Germinal center (tissue), 1 donor: ENCODE results near the gene BRICD5.

Experiments used
- DNase-seq: peaks from one replicate; pipeline ENCODE4 v3.0.0; 2012; ENCODE audit warnings: mixed read lengths, low spot score

BRICD5 gene

DNA sequence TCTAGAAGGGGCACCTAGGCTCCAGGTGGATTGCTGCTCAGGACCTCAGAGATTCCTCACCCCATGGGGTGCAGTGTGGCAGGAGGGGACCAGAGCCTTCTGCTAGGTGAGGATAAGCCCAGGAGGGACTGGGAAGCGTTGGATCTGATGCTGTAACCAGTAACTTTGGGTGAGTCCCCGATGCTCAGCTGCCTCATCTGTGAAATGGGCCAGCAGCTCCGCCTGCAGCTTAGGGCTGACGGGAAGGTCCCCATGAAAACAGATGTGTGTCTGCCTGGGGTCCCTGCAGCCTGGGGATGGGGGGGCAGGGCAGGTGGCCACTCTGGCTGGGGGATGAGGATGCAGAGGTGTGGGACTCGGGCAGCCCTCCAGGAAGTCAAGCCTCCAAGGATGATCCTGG lies 11.6 kb downstream of the BRICD5 start:
- no peak for DNase-seq

DNA sequence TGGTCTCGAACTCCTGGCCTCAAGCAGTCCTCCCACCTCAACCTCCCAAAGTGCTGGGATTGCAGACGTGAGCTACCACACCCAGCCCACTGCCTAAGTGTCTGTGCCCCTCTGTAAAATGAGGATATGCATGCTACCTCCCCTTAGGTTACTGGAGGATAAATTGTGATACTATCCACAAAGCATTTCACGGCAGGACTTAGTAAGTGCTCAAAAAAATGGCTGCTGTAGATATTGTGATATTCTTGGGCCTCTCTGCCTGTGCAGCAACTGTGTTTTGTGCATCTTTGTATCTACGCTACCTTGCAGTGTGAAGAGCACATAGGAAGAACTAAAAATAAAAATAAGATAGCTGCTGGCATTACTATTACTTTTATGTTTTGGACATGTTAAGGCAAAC lies 12.4 kb downstream of the BRICD5 start:
- no peak for DNase-seq

DNA sequence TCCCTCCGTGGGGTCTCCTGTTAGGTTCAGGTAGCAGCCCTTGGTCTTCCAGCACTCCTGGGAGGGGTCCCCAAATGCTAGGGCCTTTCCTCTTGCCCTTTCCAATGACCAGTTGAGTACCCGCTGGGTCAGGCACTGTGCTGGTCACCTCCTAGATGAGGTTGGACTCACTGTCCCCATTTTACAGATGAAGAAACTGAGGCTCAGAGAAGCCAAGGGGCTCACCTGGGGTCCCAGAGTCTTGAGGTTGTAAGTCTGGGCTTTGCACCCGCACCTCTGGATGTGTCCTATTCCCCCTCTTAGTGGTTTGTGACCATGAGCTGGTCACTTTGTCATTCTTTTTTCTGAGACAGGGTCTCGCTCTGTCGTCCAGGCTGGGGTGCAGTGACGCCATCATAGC lies 12.9 kb downstream of the BRICD5 start:
- no peak for DNase-seq

DNA sequence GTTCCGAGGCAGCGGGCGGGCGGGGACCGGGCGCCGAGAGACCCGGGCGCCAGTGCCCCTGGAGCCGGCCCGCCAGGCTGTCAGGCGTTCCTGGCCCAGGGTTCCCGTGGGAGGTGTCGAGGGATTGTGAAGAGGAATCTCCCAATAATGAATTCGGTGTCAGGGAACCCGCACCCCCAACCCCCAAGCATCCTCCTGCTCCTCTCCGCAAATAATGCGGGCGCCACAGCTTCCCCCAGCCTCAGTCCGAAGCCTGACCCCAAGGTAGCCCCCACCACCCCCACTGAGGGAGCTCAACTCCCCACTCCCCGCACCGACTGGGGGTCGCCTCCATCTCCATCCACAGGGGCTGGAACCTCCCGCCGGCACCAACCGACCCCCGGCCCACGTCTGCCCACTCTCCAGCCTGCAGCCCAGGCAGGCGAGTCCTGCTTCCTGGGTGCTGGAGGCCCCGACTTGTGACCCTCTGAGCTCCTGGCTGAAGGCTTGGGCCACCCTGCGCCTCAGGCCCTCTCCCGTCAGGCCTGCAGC lies 13.6 kb downstream of the BRICD5 start:
- no peak for DNase-seq

DNA sequence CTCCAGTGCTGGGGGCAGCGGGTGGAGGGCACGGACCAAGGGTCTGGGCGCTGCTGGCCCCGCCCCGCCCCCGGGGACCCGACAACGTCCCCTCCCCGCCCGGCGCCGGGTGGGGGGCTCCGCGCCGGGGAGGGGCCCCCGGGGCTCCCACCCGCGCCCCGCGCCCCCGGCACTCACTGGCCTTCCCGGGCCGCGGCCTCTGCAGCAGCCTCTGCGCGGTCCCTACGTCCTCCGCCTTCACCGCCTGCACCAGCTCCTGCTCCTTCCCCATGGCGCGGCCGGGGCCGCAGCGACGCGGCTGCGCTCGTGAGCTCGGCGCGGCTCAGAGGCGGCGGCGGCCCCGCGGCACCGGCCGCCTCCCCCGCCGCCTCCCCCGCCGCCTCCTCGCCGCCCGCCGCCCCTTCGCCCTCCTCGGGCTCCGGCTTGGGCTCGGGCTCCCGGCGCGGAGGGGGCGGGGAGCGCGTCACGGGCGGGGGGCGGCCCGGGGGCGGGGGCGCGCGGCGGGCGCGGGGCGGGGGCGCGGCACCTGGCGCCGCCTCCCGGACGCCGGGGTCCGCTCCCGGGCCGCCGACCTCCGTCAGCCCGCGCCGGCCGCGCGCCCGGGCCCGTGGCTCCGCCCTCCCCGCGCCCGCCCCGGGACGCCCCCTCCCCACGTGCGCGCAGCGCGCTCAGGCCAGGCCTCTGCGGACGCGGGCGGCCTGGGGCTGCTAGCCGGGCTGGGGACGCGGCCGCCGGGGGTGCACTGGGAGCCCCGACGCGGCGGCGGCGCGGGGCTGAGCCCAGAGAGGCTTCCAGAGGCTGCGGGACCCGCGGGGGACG lies 14.3 kb downstream of the BRICD5 start, which contains the start of gene CASKIN1:
Gene CASKIN1 (minus strand): TSS at position 444 of the 819 bp plus-strand sequence. CDS start 173 bp downstream, at position 271.
- peak; percentile 44 for DNase-seq

DNA sequence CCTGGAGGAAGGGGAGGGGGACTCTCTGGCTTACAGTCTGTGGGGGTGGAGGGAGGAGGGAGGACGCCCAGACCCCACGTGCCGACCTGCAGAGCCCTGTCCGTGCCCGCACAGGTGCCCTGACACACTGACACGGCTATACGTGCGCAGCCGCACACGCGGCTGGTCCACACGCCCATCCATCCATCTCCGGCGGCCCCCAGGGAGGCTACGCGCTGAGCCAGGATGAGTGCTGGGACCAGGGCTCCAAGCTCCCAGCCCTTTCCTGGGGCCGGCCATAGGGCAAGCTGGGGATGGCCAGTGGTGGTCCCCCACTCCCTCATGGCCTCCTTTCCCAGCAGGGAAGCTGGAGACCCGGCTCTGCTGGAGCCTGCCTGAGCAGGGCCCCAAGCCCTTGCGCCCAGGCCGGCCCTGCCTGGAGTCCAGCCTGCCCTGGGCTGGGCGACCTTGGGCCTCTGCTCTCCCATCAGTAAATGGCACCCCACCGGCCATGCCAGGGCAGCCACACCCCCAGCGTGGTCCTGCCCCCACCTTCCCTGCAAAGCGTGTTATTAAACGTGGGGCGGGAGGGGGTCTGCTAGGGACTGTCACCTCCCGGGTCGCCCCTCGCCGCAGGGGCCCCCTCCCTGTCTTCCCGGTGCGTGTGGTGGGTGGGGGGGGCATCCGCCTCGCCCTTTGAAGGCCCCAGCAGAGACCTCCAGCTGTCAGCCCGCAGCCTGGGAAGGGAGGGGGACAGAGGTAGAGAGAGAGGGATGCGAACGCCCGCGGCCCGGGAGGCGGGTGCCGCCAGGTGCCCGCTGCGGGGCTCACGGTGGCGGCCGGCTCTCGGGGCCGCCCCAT lies 15.1 kb downstream of the BRICD5 start:
- no peak for DNase-seq

DNA sequence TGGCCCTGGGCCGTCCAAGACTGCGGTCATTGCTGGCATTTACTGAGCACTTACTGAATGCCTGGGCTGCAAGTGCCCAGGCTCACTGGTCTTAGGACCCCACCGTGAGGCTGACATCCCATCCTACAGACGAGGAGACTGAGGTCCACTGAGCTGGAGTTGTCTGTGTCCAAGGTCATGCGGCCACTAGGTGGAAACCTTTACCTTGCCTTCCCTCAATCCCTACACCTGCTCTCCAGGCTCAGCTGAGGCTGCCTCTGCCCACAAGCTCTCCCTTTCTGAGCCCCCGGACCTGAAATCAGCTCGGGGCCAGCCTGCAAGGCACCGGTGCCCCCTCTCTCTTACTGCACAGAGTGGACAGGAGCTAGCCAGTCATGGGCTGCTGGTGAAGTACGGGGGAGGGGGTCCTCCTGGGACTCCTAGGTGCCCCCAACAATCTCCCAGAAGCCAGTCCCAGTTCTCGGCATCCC lies 15.8 kb downstream of the BRICD5 start:
- DNase-seq = peak; percentile 50

DNA sequence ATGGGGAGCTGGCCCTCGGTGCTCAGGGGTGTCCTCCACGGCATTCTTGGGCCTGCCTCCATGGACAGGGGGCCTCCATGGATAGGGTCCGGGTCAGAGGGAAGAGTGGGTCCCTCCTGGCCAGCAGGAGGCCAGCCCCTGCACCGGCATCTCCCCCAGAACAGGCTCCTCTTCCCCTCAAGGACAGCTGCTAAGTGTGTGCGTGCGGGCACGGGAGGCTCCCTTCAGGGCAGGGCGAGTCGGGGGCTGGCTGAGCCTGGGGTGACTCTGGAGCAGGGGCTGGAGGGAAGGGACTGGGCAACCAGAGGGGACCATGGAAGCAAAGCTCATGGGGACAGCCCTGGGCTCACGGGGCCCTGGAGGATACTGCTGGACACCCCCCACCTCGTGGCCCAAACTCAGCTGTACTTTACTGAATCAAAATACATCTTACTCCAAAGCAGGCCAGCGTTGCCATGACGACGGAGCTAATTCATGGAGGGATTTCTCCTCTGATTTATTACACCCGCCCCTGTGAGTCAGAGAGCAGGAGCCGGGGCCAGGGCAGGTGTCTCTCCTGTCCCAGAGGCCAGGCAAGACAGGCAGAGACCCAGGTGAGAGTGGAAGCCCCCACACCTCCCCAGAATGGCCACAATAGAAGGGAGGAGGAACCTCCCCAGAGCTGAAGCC lies 16.4 kb downstream of the BRICD5 start:
- DNase-seq = no peak

DNA sequence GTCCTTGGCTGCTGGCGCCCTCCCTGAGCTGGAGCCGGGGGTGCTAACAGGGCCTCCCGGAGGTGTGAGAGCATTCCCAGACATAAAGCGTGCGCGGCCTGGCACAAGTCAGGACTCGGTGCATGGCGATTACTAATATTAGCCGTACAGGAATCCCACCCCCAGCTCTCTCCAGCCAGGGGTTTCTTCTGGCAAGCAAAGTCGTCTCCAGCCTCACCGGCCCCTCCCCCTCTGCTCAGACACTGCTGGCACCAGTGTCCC lies 19.3 kb downstream of the BRICD5 start:
- no peak for DNase-seq

DNA sequence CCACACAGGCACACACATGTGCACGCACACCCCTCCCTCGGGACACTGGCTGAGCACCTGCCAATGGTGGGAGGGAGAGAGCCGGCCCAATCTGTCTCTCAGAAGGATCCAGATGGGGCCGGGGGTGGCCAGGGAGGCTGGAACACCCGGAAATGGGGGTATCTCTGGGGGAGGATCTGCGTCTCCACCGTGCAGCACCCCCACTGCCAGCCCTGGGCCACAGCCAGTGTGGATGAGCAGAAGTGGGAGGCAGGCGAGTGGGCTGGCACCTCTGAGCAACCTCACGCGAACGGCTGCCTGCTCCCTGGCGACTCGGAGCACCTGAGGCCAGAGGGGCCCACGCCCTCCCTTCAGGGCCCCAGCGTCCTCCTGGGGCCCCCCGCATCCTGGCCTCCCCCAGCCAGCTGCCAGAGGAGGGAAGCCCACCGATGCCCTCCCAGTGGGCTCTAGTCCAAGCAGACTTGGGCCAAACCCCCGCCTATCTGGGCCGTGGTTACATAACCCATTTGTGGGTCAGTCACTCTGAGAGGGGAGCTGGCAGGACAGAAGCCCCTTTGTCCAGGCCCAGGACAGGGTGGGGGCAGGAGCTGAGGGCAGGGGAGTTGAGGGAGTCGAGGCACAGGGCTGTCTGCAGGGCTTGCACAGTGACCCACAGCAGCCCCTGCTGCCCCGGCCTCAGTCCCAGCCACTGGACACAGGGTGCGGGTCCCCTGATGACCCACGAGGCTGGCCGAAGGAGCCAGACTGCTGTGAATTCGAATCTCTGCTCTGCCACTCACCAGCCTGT lies 19.8 kb downstream of the BRICD5 start:
- no peak for DNase-seq

DNA sequence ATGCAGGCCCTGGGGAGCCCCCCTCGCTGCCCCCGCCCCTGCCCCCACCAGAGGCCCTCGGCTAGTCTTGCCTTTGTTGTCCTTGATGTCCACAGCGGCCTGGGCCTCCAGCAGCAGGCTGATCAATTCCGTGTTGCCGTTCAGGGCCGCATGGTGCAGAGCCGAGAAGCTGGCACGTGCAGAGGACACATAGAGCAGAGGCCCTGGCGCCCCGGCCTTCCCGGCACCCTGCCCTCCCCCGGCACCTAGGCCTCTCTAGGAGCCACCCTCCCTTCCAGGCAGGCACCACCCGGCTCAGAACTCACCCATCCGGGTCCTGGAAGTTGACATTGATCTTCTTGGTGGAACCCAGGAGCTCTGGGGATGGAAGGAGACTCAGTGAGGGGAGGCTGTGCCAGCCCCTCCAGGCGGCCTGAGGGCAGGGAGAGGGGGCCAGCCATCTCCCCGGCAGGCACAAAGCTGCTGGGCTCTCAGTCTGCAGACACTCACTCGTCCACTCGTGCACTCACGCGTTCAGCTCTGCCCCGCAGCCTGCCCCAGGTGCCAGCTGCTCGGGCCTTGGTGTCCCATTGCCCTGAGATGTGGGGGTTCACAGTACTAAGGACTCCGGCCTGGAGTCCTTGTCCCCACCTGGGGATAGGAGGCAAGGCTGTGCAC lies 20.5 kb downstream of the BRICD5 start:
- DNase-seq = no peak

DNA sequence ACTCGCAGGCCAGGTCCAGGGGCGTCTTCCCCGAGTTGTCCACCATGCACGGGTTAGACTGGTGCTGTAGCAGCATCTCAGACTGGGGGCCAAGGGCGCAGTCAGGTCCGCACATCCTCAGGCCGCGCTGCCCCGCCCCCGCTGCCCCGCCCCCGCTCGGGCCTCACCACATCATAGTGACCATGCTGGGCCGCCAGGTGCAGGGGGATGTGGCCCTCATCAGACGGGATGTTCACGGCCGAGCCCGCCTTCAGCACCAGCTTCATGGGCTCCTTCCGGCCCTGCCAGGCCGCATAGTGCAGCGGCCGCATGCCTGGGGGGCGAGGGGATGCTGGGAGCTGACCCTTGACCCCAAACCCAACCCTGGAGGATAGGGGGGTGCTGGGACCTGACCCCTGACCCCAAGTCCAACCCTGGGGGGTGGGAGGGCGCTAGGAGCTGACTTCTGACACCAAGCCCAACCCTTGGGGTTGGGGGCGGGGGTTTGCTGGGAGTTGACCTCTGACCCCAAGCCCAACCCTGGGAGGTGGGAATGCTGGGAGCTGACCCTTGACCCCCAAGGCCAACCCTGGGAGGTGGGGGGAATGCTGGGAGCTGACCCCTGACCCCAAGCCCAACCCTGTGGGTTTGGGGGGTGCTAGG lies 21.3 kb downstream of the BRICD5 start:
- DNase-seq = no peak

DNA sequence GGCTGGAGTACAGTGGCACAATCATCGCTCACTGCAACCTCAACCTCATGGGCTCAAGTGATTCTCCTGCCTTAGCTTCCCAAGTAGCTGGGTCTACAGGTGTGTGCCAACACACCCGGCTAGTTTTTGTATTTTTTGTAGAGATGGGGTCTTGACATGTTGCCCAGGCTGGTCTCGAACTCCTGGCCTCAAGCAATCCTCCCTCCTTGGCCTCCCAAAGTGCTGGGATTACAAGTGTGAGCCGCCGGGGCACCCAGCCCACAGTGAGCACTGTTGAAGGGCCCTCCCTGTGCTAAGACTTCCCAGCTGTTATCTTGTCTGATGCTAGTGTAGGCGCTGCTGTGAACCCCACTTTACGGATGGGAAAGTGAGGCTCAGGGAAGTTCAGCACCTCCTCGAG lies 22.3 kb downstream of the BRICD5 start:
- no peak for DNase-seq

DNA sequence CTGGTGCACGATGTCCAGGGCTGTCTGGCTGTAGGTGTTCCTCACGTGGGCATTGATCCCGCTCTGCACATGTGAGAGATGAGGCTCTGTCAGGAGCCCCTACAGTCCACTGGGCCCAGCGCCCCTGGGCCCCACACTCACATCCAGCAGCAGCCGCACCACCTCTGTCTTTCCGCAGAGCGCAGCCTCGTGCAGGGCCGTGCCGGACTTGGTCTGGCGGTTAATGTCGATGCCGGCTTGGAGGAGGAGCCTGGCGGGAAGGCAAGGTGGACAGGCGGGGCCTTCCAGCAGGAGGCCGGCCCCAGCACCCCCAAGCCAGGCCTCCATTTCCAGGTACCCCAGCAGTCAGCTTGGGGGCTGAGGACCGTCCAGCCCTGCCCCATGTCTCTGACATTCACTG lies 23.5 kb downstream of the BRICD5 start:
- no peak for DNase-seq

DNA sequence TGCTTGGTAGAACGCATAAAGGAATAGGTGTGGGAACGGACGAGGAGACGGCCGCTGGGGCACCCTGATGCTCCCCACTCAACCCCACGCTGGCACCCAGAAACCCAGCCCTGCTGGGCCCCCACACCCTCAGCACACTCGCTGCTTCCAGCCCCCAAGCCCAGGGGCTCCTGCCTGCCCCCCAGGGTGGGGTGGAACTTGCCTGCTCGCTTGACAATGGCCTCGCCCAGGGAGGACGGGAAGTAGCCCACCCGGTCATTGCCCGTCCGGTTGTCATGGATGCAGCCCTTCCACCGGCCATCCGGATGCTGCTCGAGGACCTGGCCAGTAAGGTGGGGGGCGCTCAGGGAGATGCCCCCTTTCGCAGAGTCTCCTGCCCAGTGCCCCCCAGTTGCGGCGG lies 24.2 kb downstream of the BRICD5 start:
- DNase-seq = no peak

DNA sequence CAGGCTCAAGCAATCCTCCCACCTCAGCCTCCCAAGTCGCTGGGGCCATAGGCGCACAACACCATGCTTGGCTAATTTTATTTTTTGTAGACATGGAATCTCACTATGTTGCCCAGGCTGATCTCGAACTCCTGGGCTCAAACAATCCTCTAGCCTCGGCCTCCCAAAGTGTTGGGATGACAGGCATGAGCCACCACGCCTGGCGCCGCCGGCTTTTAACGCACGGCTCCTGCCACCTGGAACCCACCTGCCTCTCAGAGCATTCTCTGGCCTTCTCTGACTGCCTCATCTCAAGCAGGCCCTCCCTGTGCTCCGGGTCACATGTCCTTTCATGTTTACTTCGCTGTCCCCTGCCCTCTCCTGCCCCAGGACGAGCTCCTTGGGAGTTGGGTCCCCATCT lies 24.6 kb downstream of the BRICD5 start:
- DNase-seq = no peak

DNA sequence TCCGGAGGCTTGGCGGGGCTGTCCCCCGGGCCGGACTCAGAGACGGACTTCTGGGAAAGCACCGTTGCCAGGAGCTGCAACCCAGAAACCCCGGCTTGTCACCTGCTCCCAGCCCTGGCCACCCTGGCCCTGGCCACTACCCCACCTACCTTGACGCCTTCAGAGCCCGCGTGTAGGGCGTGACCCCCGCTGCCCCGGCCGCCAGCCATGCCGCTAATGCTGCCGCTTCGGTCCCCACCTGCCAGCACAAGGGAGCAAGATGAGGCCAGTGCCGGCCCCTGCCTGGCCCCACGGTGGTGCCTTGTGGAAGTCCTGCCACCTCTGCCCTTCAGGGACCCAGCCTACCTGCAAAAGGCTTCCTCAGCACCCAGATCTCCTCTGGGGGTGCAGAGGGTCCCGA lies 25.7 kb downstream of the BRICD5 start:
- no peak for DNase-seq

DNA sequence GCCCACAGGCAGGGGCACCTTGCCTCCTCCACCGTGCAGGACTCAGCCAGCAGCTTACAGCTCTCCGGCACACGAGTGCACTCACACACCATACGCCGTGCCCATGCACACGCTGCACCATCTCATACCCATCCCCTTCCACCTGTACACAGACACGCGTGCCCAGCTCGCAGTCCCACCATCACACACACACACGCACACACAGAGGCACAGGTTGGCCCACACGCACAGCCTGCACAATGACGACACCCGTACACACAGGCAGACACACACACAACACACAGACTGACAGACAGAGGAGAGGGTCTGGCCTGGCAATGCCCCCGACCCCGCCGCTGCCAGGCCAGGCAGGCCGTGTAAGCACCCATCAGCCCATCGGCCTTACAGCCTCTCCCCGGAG lies 26.3 kb downstream of the BRICD5 start:
- no peak for DNase-seq

DNA sequence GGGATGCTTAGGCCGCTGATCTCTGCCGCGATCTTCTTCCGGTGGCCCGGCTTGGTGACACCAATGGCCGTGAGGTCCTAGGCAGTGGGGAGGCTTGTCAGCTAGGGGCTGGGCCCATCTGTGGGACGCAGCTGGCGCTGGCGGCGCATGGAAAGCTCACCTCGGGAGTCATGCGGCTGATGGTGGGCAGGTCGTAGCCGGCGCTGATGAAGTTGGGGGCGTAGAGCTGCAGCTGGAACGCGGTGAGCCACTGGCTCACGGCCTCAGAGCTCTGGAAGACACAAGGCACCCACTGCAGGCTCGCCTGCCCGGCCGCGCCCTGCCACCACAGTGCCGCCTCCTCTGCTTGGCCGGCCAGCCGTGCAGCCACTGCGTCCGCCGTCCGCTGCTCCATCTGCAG lies 27.0 kb downstream of the BRICD5 start:
- DNase-seq = no peak

DNA sequence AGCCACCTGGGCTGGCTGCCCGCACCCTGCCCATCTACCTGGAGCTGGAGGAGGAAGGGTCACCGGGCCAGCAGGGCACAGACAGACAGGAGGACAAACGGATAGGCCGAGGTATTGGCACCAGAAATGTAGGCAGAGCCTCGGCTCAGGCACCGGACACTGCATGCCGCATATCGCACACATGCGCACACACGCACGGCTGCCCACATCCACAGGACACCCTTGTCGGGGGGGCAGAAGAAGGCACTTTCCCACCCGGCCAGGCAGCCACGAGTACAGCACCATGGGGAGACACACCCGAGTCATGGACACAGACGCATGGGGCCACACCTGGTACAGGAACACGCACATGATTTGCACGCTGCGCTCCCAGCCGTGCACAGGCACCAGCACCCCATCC lies 28.7 kb downstream of the BRICD5 start:
- no peak for DNase-seq
